Neutrophil (primary cell): ENCODE data around the gene ARHGEF7.

ENCODE experiments used
- H3K27ac ChIP-seq: fragments of 200-600 bp; sonication (generic); 2 replicates; pipeline ENCODE4 v1.5.1; 2016; ENCODE audit warnings: mild to moderate bottlenecking, moderate library complexity
- H3K27me3 ChIP-seq: fragments of 200-600 bp; sonication (generic); 2 replicates; pipeline ENCODE4 v1.6.0; 2016; ENCODE audit warnings: mild to moderate bottlenecking
- H3K36me3 ChIP-seq: fragments of 200-600 bp; sonication (generic); 2 replicates; pipeline ENCODE4 v1.5.1; 2017
- H3K4me1 ChIP-seq, 2 experiments: fragments of 200-600 bp in 1 of 2; sonication (generic) in 1 of 2; 1 replicate in 1 of 2; 2 replicates in 1 of 2; pipeline versions ENCODE4 v1.5.1 to v1.6.1; 2013 to 2016; ENCODE audit warnings: low read depth in 1 of 2, low read length in 1 of 2, mild to moderate bottlenecking in 1 of 2, moderate library complexity in 1 of 2; ENCODE audit not compliant: control insufficient read depth in 1 of 2, insufficient read depth in 1 of 2
- H3K4me3 ChIP-seq, 2 experiments: fragments of 200-600 bp in 1 of 2; sonication (generic) in 1 of 2; 1 replicate in 1 of 2; 2 replicates in 1 of 2; pipeline ENCODE4 v1.5.1; 2013 to 2016; ENCODE audit warnings: low read depth in 1 of 2, low read length in 1 of 2, mild to moderate bottlenecking in 1 of 2, moderate library complexity in 1 of 2
- H3K9me3 ChIP-seq: fragments of 200-600 bp; sonication (generic); 2 replicates; pipeline ENCODE4 v1.5.1; 2016
- CTCF ChIP-seq: fragments of 200-600 bp; sonication (generic); IDR thresholded peaks from 2 replicates; pipeline ENCODE4 v1.5.1; 2016; ENCODE audit warnings: antibody characterized with exemption

ARHGEF7 gene

GRCh38 chr13:111278258-111278657, 163.1 kb downstream of the ARHGEF7 start:
- Histone ChIP-seq H3K4me3 (no peak overlapping the region), H3K27ac (no peak overlapping the region), H3K27me3 (no peaks in the 10 kb centered on the region), H3K4me1 (no peaks in the 10 kb centered on the region), H3K36me3 (peaks cover 82% of the 10 kb centered on the region), H3K9me3 (no peaks in the 10 kb centered on the region)
- TF ChIP-seq CTCF: no peak

GRCh38 chr13:111278743-111279652, 163.9 kb downstream of the ARHGEF7 start:
- Histone ChIP-seq H3K9me3 (no peaks in the 10 kb centered on the region), H3K36me3 (peaks cover 82% of the 10 kb centered on the region), H3K27me3 (no peaks in the 10 kb centered on the region), H3K4me3 (no peak overlapping the region), H3K4me1 (no peaks in the 10 kb centered on the region), H3K27ac (no peak overlapping the region)
- no peak for TF ChIP-seq CTCF

GRCh38 chr13:111280226-111280625, 165.1 kb downstream of the ARHGEF7 start:
- no peaks in the 10 kb centered on the region for H3K27me3 ChIP-seq
- no peaks in the 10 kb centered on the region for H3K9me3 ChIP-seq
- no peaks in the 10 kb centered on the region for H3K4me1 ChIP-seq
- H3K36me3 ChIP-seq: peaks cover 86% of the 10 kb centered on the region
- H3K4me3 ChIP-seq: no peak overlapping the region
- H3K27ac ChIP-seq: no peak overlapping the region
- TF ChIP-seq CTCF: no peak

GRCh38 chr13:111280681-111281585, 165.8 kb downstream of the ARHGEF7 start:
- no peak overlapping the region for H3K27ac ChIP-seq
- no peaks in the 10 kb centered on the region for H3K4me1 ChIP-seq
- no peaks in the 10 kb centered on the region for H3K9me3 ChIP-seq
- H3K27me3 ChIP-seq: no peaks in the 10 kb centered on the region
- no peak overlapping the region for H3K4me3 ChIP-seq
- H3K36me3 ChIP-seq: peaks cover 85% of the 10 kb centered on the region
- no peak for TF ChIP-seq CTCF

GRCh38 chr13:111281751-111282311, 166.7 kb downstream of the ARHGEF7 start:
- H3K4me1 ChIP-seq: no peaks in the 10 kb centered on the region
- H3K27me3 ChIP-seq: no peaks in the 10 kb centered on the region
- no peak for TF ChIP-seq CTCF
- peaks cover 88% of the 10 kb centered on the region for H3K36me3 ChIP-seq
- no peak overlapping the region for H3K4me3 ChIP-seq
- no peak overlapping the region for H3K27ac ChIP-seq
- H3K9me3 ChIP-seq: no peaks in the 10 kb centered on the region
